ENCODE results near the gene KRTAP10-11. TPM values are rescaled to one million over a fixed set of nuclear protein-coding genes. Genes with fewer than 3 reads are reported as not detected.
"Not testable (repeated sequence)": the region's sequence is repeated elsewhere in the genome, so short reads cannot be mapped to it uniquely, and the experiment has no call there.

Gene KRTAP10-11
- total and polyA plus RNA-seq, 8 donors, result not detected

- Histone ChIP-seq H3K9me3 (peaks cover 0 to 22% (median 11%) of the 10 kb centered on the region in 4 donors), H3K4me1 (no peaks in the 10 kb centered on the region), H3K27me3 (peaks cover 0 to 31% (median 10%) of the 10 kb centered on the region in 3 donors), H3K27ac (peak overlapping the region in 3 of 5 donors; percentile 11 to 49 (median 24)), H3K4me3 (no peak overlapping the region), H3K36me3 (no peaks in the 10 kb centered on the region)
- intact Hi-C loops (cut with DNase I; ENCODE audit: low total_unique reads), result no loop called here
- WGBS, 5 donors, result 29 to 45% (median 33%) methylated on average over 1 of the region's 1 CpG
- DNase-seq, result no peak
- no peak for TF ChIP-seq POLR2A (IDR thresholded peaks at IDR 0.05)
- no peak for TF ChIP-seq EP300 (IDR thresholded peaks at IDR 0.05)
- TF ChIP-seq POLR2AphosphoS5 (IDR thresholded peaks at IDR 0.05), result no peak
These were observed 10.7 kb downstream of the KRTAP10-11 start for GRCh38 chr21:44656868-44657267.

GRCh38 chr21:44657635-44658540, 11.7 kb downstream of the KRTAP10-11 start, which contains the start of gene KRTAP12-3:
Gene KRTAP12-3 (plus strand): TSS chr21:44657932. CDS start chr21:44657980, 48 bp downstream.
- Histone ChIP-seq H3K36me3 (no peaks in the 10 kb centered on the region), H3K27me3 (peaks cover 0 to 31% (median 10%) of the 10 kb centered on the region in 3 donors), H3K4me1 (no peaks in the 10 kb centered on the region), H3K27ac (peak within 1 kb of the TSS in 4 of 5 donors; percentile 7 to 57 (median 36)), H3K4me3 (no peak within 1 kb of the TSS), H3K9me3 (peaks cover 0 to 22% (median 11%) of the 10 kb centered on the region in 4 donors)
- peak in 1 of 2 donors; percentile 25 for DNase-seq
- TF ChIP-seq CTCF (IDR thresholded peaks at IDR 0.05), result no peak
- no peak for TF ChIP-seq POLR2A (IDR thresholded peaks at IDR 0.05)
- no peak for TF ChIP-seq EP300 (IDR thresholded peaks at IDR 0.05)
- TF ChIP-seq POLR2AphosphoS5 (IDR thresholded peaks at IDR 0.05), result no peak
- 70 to 80% (median 74%) methylated on average over 26 of the region's 26 CpGs for WGBS, 5 donors
- intact Hi-C loops (cut with DNase I; ENCODE audit: low total_unique reads), result no loop called here

GRCh38 chr21:44658541-44658910, 12.3 kb downstream of the KRTAP10-11 start:
- no peaks in the 10 kb centered on the region for H3K36me3 ChIP-seq
- peaks cover 0 to 22% (median 11%) of the 10 kb centered on the region in 4 donors for H3K9me3 ChIP-seq
- peaks cover 0 to 31% (median 10%) of the 10 kb centered on the region in 3 donors for H3K27me3 ChIP-seq
- H3K4me3 ChIP-seq, result no peak overlapping the region
- intact Hi-C loops (cut with DNase I; ENCODE audit: low total_unique reads), result no loop called here
- H3K4me1 ChIP-seq, result no peaks in the 10 kb centered on the region
- H3K27ac ChIP-seq, result peak overlapping the region in 1 of 5 donors; percentile 57
- DNase-seq, result no peak
- 77 to 84% (median 80%) methylated on average over 5 of the region's 5 CpGs for WGBS, 5 donors
- TF ChIP-seq CTCF (IDR thresholded peaks at IDR 0.05) (no peak), POLR2A (IDR thresholded peaks at IDR 0.05) (no peak), EP300 (IDR thresholded peaks at IDR 0.05) (no peak)

GRCh38 chr21:44658913-44659595, 12.8 kb downstream of the KRTAP10-11 start:
- H3K36me3 ChIP-seq, result no peaks in the 10 kb centered on the region
- 40 to 62% (median 44%) methylated on average over 9 to 11 of the region's 11 CpGs for WGBS, 5 donors
- DNase-seq, result no peak
- H3K4me1 ChIP-seq, result no peaks in the 10 kb centered on the region
- no peak overlapping the region for H3K4me3 ChIP-seq
- H3K9me3 ChIP-seq, result peaks cover 0 to 22% (median 11%) of the 10 kb centered on the region in 4 donors
- peaks cover 0 to 28% (median 10%) of the 10 kb centered on the region in 3 donors for H3K27me3 ChIP-seq
- intact Hi-C loops (cut with DNase I; ENCODE audit: low total_unique reads), result no loop called here
- H3K27ac ChIP-seq, result no peak overlapping the region
- TF ChIP-seq EP300 (IDR thresholded peaks at IDR 0.05) (no peak), POLR2A (IDR thresholded peaks at IDR 0.05) (no peak), CTCF (IDR thresholded peaks at IDR 0.05) (no peak), POLR2AphosphoS5 (IDR thresholded peaks at IDR 0.05) (no peak)

- intact Hi-C loops (cut with DNase I; ENCODE audit: low total_unique reads); H3K27ac ChIP-seq; DNase-seq; H3K4me3 ChIP-seq; H3K36me3 ChIP-seq; H3K4me1 ChIP-seq: not testable (repeated sequence)
- Histone ChIP-seq H3K9me3 (peaks cover 0 to 15% (median 9%) of the 10 kb centered on the region in 4 donors), H3K27me3 (peaks cover 0 to 28% (median 9%) of the 10 kb centered on the region in 3 donors)
- 41 to 56% (median 51%) methylated on average over 7 of the region's 7 CpGs for WGBS, 5 donors
These were observed 15.4 kb downstream of the KRTAP10-11 start for GRCh38 chr21:44661567-44661966.
